MG63 (cell line): ENCODE measurements around the gene MILR1. TPM values are rescaled to one million over a fixed set of nuclear protein-coding genes. Genes with fewer than 3 reads are reported as not detected.

Source experiments
- DNase-seq: peaks from one replicate; pipeline ENCODE4 v3.0.0-alpha.2; 2020
- H3K27me3 ChIP-seq: fragments of 250-450 bp; sonication (Bioruptor Pico); 2 replicates; pipeline ENCODE4 v1.5.1; 2020; ENCODE audit warnings: mild to moderate bottlenecking, moderate library complexity
- H3K36me3 ChIP-seq: fragments of 250-450 bp; sonication (Bioruptor Pico); 2 replicates; pipeline ENCODE4 v1.5.1; 2020; ENCODE audit warnings: mild to moderate bottlenecking, moderate library complexity
- H3K4me3 ChIP-seq: fragments of 250-450 bp; sonication (Bioruptor Pico); 2 replicates; pipeline ENCODE4 v1.5.1; 2020; ENCODE audit warnings: mild to moderate bottlenecking, moderate library complexity
- H3K9me3 ChIP-seq: fragments of 250-450 bp; sonication (Bioruptor Pico); 2 replicates; pipeline ENCODE4 v1.5.1; 2020; ENCODE audit warnings: mild to moderate bottlenecking, moderate library complexity
- total RNA-seq: library from RNA; depleted of rRNA; stranded (reverse); fragments of >200 nt; shearing (Covaris generic); gene quantifications from 2 replicates; pipeline ENCODE4 v1.2.3, GENCODE V29; 2014; ENCODE audit warnings: low replicate concordance; rRNA removed

The MILR1 gene
- total RNA-seq, 1 experiment from 2014 or later: 5.6 TPM

DNA sequence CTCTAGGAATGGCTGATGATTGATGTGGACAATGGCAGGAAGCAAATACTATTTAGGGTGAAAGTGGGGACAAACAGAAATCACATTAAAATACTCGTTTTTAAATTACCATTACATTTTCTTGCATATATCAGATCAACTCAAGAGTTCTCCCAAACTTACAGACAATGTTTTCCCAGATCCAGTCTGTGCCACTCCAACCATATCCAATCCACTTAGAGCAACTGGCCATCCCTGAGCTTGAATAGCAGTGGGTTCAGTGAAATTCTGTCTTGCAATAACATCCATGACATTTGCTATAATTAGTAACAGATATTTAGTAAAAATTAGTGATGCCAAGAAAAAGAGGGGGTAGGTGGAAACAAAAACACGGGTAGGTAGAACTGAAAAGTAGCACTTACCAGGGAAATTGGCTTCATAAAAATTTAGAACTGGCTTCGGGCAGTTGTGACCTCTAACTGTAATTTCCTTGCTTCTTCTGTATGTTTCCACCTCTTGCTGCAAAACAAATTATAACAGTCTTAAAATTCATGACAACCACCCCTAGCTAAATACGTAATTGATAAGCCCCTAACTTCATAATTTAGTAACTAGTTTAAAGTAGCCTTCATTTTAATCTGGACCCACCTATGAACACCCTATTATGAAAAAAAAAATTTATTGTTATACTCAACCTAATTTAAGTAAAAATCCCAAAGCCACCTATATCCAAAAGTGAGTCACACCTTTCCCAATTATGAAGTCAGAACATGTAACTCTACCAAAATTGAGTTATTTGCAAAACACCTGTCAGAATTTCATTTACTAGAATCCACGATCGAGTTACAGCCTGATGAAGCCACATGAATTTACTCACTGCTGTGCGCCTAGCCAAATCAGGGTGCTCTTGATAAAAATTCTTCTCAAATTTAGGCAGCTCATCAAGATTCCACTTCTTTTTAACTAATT lies 55.2 kb downstream of the MILR1 start:
- no peaks in the 10 kb centered on the region for H3K9me3 ChIP-seq
- H3K36me3 ChIP-seq: peaks cover 75% of the 10 kb centered on the region
- no peak for DNase-seq
- H3K4me3 ChIP-seq: peak overlapping the region; percentile 96
- no peaks in the 10 kb centered on the region for H3K27me3 ChIP-seq

DNA sequence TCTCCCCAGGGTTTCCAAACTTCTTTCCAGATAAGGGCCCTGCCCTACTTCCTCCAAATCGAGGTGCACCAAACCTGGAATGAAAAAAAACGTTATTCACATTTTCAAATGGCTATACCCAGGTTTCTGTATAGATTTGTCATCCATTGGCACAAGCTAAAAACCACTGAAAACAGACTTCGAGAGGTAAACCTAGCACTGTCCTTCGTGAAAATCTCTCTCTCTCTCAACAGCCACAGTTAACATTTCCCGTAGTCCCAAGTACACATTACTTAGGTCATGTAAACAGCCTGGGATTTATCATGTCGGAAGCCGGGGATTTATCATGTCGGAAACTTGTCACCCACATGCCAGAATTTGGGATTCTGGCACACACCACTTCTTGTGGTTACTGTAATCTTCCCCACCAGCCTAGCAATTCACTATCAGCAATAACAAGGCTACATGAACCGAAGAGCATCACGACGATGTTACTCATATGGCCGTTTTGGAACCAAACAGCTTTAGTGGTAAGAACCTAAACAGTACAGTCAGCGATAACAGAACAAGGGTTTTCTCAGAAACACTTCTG lies 55.9 kb downstream of the MILR1 start:
- no peaks in the 10 kb centered on the region for H3K9me3 ChIP-seq

DNA sequence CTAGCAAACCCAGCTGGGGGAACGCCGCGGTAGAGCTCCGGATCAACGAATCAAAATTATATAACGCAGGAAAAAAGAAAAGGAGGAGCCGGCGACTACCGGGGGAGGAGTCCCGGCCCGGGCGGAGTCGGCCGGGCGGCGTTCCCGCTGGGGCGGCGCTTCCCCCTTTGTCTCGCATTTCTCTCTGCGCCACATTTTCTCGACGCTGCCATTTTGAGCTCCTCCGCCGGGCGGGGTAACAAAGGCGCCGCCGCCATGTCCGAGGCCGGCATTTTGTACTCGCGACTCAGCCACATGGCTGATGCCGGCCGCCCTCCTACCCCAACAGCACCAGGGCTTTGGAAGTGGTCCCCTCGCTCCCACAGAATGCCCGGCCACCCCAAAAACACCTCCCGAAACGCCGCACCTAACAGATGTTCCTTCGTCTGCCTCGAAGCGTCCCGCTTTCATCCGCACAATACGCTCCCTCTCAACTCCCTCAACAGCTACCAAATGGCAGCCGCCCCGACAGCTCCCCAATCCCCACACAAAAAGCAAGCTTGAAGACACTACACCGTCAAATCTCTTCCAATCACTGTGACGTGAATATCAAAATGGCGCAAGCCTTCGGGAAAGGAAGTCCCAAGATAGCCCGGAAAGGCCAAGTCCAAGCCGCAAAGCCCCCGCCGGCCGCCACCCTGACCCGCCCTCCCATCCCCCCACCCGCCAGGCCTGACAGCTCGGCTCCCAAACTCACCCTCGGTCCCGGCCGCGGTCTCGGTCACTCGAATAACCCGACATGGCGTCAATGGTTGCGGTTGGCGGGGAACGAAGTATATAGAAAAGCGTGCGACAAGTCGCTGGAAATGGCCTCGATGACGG lies 56.7 kb downstream of the MILR1 start:
- Histone ChIP-seq H3K9me3 (no peaks in the 10 kb centered on the region), H3K36me3 (peaks cover 73% of the 10 kb centered on the region), H3K27me3 (no peaks in the 10 kb centered on the region), H3K4me3 (peak overlapping the region; percentile 96)
- DNase-seq: peak; percentile 84

More for the DNA sequence above, 55.9 kb downstream of the MILR1 start:
- DNase-seq: peak; percentile 56
- H3K36me3 ChIP-seq: peaks cover 73% of the 10 kb centered on the region
- H3K4me3 ChIP-seq: peak overlapping the region; percentile 96
- H3K27me3 ChIP-seq: no peaks in the 10 kb centered on the region

DNA sequence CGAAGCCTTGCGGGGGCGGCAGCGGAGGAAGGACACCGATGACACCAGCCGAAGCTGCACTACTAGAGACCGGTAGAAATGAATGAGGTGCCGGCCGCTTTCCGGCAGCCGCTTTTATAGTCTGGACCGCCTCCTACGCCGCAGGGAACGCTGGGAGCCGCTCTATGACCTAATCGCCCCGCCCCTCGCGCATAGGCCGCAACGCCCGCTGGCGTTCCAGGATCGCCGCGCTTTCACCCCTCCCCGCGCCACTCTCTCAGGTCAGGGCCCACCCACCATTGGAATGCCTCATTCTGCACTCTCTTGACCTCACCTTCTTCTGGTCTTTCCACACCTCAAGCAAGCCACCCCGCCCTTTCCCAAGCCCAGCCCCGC lies 57.3 kb downstream of the MILR1 start, which contains the start of gene DDX5:
DDX5 (minus strand) TSS at position 89 of the 375 bp plus-strand sequence. CDS start 170 bp downstream, outside the sequence.
- DNase-seq: peak; percentile 99
- Histone ChIP-seq H3K36me3 (peaks cover 73% of the 10 kb centered on the region), H3K4me3 (peak within 1 kb of the TSS; percentile 96), H3K9me3 (no peaks in the 10 kb centered on the region), H3K27me3 (no peaks in the 10 kb centered on the region)

DNA sequence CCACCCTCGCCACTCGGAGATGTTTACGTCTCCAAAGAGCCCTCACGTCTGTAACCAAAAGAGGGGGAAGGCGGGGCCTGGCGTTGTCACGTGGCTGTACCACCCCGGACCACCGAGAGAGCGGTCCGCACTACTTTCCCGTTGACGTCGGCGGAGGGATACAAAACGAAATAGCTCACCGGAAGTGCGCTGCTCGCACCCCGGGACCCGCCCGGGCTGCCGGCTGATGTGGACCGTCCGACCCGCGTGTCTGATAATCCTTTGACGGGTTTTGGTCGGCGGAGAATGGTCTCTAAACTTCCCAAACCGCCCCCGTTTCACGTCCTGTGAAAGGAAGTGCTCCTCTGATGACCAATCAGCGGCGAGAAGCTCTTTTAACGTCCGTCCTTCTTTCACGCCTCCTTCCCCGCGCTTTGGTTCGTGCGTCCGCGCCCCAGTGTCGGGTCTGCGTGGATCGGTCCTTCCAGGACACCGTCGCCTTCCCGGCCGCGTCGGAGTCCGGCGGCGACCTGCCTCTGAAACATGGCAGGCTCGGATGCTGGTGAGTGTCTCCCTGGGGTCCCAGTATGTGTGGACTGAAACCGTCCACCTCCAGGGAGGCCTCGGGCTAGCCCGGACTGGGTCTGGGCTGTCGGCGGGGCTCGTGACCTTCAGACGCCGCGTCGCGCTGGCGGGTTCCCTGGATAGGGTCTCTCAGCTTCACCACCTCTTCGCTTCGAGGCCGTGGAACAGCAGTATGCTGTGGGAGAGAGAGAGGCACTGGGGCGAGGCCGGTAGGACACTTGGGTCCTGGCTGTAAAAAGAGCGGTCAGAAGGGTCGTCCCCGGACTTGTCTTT lies 57.9 kb downstream of the MILR1 start, which contains the start of gene CEP95:
CEP95 (plus strand) TSS at position 402 of the 837 bp plus-strand sequence; CDS start at position 523, 121 bp downstream.
- peaks cover 73% of the 10 kb centered on the region for H3K36me3 ChIP-seq
- no peaks in the 10 kb centered on the region for H3K9me3 ChIP-seq
- H3K4me3 ChIP-seq: peak within 1 kb of the TSS; percentile 96
- DNase-seq: peak; percentile 99
- no peaks in the 10 kb centered on the region for H3K27me3 ChIP-seq

DNA sequence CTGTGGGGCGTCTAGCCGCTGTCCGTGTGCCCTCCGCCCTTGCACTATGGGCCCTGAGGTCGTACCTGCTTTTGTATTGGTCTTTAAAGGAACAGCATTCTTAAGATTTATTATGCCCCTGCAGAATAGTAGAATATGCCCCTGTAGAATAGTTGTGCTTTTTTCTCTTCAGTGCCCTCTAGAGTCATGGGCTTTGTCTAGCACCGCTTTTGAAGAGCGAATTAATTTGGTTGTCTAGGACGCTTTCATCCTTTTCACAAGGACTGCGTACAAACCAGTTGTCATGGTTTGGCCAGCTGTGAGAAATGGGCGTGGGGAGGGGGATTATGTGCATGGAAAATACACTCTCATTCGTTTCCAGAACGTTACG lies 58.5 kb downstream of the MILR1 start:
- Histone ChIP-seq H3K36me3 (peaks cover 73% of the 10 kb centered on the region), H3K9me3 (no peaks in the 10 kb centered on the region), H3K27me3 (no peaks in the 10 kb centered on the region), H3K4me3 (peak overlapping the region; percentile 96)
- DNase-seq: peak; percentile 64

DNA sequence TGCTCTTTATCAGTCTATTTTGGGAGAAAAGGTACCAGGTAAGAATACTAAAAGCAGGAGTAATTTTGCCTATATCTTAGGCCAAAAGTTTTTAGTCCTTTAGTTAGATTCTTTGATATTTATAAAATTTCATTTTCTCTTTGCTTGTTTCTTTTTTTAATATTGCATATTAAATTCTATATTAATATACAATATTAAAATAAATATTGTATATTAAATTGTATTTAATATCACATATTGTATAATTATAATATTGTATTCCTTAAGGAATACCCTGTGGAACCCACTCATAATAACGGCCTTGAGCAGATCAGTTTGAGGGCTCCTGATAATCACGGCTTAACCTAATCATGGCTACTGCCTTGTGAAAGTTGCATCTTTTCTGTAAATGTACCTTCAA lies 59.8 kb downstream of the MILR1 start:
- Histone ChIP-seq H3K9me3 (no peaks in the 10 kb centered on the region), H3K27me3 (no peaks in the 10 kb centered on the region), H3K4me3 (peak overlapping the region; percentile 96), H3K36me3 (peaks cover 73% of the 10 kb centered on the region)
- DNase-seq: no peak

DNA sequence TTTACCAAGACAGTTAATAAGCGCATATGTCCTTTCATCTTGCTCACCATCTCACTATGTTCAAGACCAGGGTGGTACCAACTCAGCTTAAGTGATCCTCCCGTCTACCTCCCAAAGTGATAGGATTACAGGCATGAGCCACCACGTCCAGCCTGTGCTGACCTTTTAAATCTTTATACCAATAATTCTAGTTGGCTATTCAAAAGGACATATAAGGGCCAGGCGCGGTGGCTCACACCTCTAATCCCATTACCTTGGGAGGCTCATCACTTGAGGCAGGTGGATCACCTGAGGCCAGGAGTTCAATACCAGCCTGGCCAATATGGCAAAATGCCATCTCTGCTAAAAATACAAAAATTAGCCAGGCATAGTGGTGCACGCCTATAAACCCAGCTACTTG lies 60.3 kb downstream of the MILR1 start:
- H3K27me3 ChIP-seq: no peaks in the 10 kb centered on the region
- no peak overlapping the region for H3K4me3 ChIP-seq
- H3K9me3 ChIP-seq: no peaks in the 10 kb centered on the region
- H3K36me3 ChIP-seq: peaks cover 73% of the 10 kb centered on the region
- DNase-seq: no peak

DNA sequence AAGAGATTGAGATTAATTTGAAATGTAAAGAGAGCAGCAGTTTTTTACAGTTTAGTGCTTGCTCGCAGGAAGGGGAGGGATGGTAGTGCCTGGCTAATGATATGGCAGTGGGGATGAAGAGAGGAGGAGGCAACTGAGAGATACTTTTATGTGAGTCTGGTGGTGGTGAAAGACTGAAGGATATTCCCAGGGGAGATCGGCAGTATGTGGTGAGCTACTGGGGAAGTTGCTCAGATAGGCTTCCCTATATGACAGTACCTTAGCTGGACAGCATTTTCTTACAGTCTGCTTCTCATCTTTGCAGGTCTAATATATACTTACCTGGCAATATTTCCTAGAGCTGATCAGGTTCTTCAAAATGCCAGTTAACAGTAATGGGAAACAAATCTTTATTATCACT lies 66.5 kb downstream of the MILR1 start:
- DNase-seq: no peak
- Histone ChIP-seq H3K9me3 (no peaks in the 10 kb centered on the region), H3K36me3 (peaks cover 96% of the 10 kb centered on the region), H3K27me3 (no peaks in the 10 kb centered on the region), H3K4me3 (no peak overlapping the region)

DNA sequence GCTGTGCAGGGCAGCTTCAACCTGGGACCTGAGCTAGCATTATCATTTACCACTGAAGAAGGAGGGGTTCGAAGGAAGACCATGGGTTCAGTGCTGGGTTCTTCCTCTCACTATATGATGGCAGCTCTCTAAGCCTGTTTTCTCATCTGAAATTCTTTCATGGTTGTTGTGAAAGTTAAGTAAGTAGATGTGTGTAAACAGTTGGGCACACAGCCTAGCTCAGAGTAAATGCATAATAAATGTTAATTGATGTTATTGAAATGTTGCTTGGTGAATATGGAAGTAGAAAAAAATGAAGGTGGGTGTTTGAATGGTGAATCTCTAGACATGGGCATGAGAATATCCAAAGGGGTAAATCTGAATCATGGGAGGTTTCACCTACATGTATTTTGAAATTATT lies 66.9 kb downstream of the MILR1 start:
- H3K36me3 ChIP-seq: peaks cover 96% of the 10 kb centered on the region
- no peak for DNase-seq
- H3K4me3 ChIP-seq: no peak overlapping the region
- H3K9me3 ChIP-seq: no peaks in the 10 kb centered on the region
- H3K27me3 ChIP-seq: no peaks in the 10 kb centered on the region

Other genes with a start within 250 kb of the MILR1 start
- 9.2 and 17.2 TPM in 2 replicates for gene TEX2, start 185.9 kb upstream of the MILR1 start, total RNA-seq
- 0.10 TPM in 1 of 2 replicates, not detected in the other for gene PECAM1, start 58.3 kb upstream of the MILR1 start, total RNA-seq
- gene POLG2, start 47.9 kb downstream of the MILR1 start, total RNA-seq: 2.8 and 10.4 TPM in 2 replicates
- 420 and 1,383 TPM in 2 replicates for gene DDX5, start 57.2 kb downstream of the MILR1 start, total RNA-seq
- 9.1 and 17.7 TPM in 2 replicates for gene CEP95, start 57.9 kb downstream of the MILR1 start, total RNA-seq
- 154 and 184 TPM in 2 replicates for gene SMURF2, start 213.2 kb downstream of the MILR1 start, total RNA-seq